ENCODE measurements around the gene ITPR2. TPM values are rescaled to one million over a fixed set of nuclear protein-coding genes. Genes with fewer than 3 reads are reported as not detected.

ITPR2 gene
- total RNA-seq, 4 donors from 2014 or later: 32.6 to 49.8 (median 39.9) TPM

GRCh38 chr12:26830363-26830762 lies 2.6 kb downstream of the ITPR2 start:
- no peak for DNase-seq (ENCODE audit: low spot score in 2 of 2)
- H3K36me3 ChIP-seq: no peaks in the 10 kb centered on the region
- H3K27me3 ChIP-seq: no peaks in the 10 kb centered on the region
- 74 to 76% methylated on average over 1 of the region's 1 CpG for WGBS, 2 donors
- TF ChIP-seq, protein P1, sequence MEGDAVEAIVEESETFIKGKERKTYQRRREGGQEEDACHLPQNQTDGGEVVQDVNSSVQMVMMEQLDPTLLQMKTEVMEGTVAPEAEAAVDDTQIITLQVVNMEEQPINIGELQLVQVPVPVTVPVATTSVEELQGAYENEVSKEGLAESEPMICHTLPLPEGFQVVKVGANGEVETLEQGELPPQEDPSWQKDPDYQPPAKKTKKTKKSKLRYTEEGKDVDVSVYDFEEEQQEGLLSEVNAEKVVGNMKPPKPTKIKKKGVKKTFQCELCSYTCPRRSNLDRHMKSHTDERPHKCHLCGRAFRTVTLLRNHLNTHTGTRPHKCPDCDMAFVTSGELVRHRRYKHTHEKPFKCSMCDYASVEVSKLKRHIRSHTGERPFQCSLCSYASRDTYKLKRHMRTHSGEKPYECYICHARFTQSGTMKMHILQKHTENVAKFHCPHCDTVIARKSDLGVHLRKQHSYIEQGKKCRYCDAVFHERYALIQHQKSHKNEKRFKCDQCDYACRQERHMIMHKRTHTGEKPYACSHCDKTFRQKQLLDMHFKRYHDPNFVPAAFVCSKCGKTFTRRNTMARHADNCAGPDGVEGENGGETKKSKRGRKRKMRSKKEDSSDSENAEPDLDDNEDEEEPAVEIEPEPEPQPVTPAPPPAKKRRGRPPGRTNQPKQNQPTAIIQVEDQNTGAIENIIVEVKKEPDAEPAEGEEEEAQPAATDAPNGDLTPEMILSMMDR (IDR thresholded peaks at IDR 0.05): no peak
- no peak for TF ChIP-seq POLR2A (IDR thresholded peaks at IDR 0.05)
- no peak for TF ChIP-seq EP300 (IDR thresholded peaks at IDR 0.05)
- H3K4me3 ChIP-seq: no peak overlapping the region
- H3K4me1 ChIP-seq: peaks cover 0 to 13% (median 4%) of the 10 kb centered on the region in 4 donors
- no peak overlapping the region for H3K27ac ChIP-seq
- H3K9me3 ChIP-seq: no peaks in the 10 kb centered on the region

GRCh38 chr12:26828280-26829073 lies 4.5 kb downstream of the ITPR2 start:
- WGBS, 2 donors: 87 to 89% methylated on average over 7 of the region's 7 CpGs

GRCh38 chr12:26826437-26826836 lies 6.6 kb downstream of the ITPR2 start:
- H3K4me1 ChIP-seq: peaks cover 0 to 6% (median 2%) of the 10 kb centered on the region in 4 donors
- WGBS, 2 donors: 97 to 99% methylated on average over 5 of the region's 5 CpGs
- H3K9me3 ChIP-seq: no peaks in the 10 kb centered on the region
- no peak overlapping the region for H3K27ac ChIP-seq
- no peaks in the 10 kb centered on the region for H3K36me3 ChIP-seq
- H3K27me3 ChIP-seq: no peaks in the 10 kb centered on the region
- H3K4me3 ChIP-seq: no peak overlapping the region
- no peak for DNase-seq (ENCODE audit: low spot score in 2 of 2)
- no peak for TF ChIP-seq EP300 (IDR thresholded peaks at IDR 0.05)
- TF ChIP-seq POLR2A (IDR thresholded peaks at IDR 0.05): no peak
- TF ChIP-seq, protein P1 (IDR thresholded peaks at IDR 0.05): no peak

More at GRCh38 chr12:26828280-26829073, 4.5 kb downstream of the ITPR2 start:
- Histone ChIP-seq H3K36me3 (no peaks in the 10 kb centered on the region), H3K27ac (no peak overlapping the region), H3K27me3 (no peaks in the 10 kb centered on the region), H3K9me3 (no peaks in the 10 kb centered on the region), H3K4me3 (no peak overlapping the region), H3K4me1 (peaks cover 0 to 6% (median 2%) of the 10 kb centered on the region in 4 donors)
- TF ChIP-seq POLR2A (IDR thresholded peaks at IDR 0.05) (no peak), EP300 (IDR thresholded peaks at IDR 0.05) (no peak)
- TF ChIP-seq, protein P1 (IDR thresholded peaks at IDR 0.05): no peak
- no peak for DNase-seq (ENCODE audit: low spot score in 2 of 2)

DNA sequence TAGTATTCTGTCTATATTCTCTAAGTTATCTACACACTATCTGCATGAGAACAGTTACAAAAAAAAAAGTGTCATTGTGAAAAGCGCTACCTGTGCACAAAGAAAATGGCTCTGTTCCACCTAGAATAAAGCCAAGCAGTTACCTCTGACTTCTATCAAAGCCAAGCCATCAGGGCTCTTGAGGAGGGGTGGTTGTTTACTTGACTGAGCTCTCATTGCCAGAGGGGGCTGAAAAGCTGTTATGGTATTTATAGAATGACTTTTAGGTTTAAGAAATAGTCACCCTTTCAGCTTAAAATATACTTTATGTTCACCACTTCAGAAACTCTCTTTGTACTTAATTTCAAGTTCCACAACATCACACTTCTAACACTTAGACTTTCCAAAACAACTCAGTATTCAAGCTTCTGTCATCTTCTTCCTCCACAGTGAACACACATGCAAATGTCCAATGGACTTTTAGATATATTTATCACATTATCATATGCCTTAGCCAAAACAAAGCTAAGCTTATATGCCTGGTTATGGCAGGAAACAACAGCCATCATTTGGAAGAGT lies 7.5 kb downstream of the ITPR2 start:
- Histone ChIP-seq H3K9me3 (no peaks in the 10 kb centered on the region), H3K27me3 (no peaks in the 10 kb centered on the region), H3K27ac (no peak overlapping the region), H3K4me3 (no peak overlapping the region), H3K4me1 (peaks cover 0 to 8% (median 0%) of the 10 kb centered on the region in 4 donors), H3K36me3 (no peaks in the 10 kb centered on the region)
- TF ChIP-seq EP300 (IDR thresholded peaks at IDR 0.05) (no peak), POLR2A (IDR thresholded peaks at IDR 0.05) (no peak)
- TF ChIP-seq, protein P1 (IDR thresholded peaks at IDR 0.05): no peak
- DNase-seq (ENCODE audit: low spot score in 2 of 2): no peak
- 89 to 97% methylated on average over 1 of the region's 1 CpG for WGBS, 2 donors

DNA sequence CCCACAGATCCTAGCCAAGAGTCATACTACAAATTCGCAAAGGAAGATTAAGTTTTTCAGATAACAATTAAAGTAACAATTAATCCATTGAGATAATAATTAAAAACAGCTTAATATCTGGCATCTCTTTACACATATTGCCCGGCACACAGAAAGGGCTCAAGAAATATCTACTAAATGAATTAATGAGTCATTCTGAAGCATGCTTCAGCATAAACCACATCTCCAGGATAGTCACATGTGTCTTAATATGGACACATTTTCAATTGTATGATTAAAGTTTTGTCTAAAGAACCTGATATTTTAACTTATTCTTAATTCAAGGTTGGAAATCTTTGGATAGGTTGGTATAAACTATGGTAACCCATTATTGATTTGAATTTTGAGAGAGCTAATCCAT lies 9.6 kb downstream of the ITPR2 start:
- TF ChIP-seq, protein P1 (IDR thresholded peaks at IDR 0.05): no peak
- TF ChIP-seq EP300 (IDR thresholded peaks at IDR 0.05): no peak
- no peak for TF ChIP-seq POLR2A (IDR thresholded peaks at IDR 0.05)
- Histone ChIP-seq H3K4me3 (no peak overlapping the region), H3K36me3 (no peaks in the 10 kb centered on the region), H3K27me3 (no peaks in the 10 kb centered on the region), H3K4me1 (peaks cover 0 to 8% (median 0%) of the 10 kb centered on the region in 4 donors), H3K9me3 (no peaks in the 10 kb centered on the region), H3K27ac (no peak overlapping the region)
- WGBS, 2 donors: 92% methylated on average over 2 of the region's 2 CpGs
- no peak for DNase-seq (ENCODE audit: low spot score in 2 of 2)

Measured in tibial nerve (tissue), 4 donors.